HG03025 (cell line): ENCODE results near the gene CSGALNACT2.

Source experiments
- ATAC-seq: cut with Tn5 transposase; IDR thresholded peaks from one replicate; pipeline ENCODE4 v1.9.1; 2021; ENCODE audit warnings: mild to moderate bottlenecking, moderate library complexity; ENCODE audit not compliant: unreplicated experiment, low FRiP score

Gene CSGALNACT2

DNA sequence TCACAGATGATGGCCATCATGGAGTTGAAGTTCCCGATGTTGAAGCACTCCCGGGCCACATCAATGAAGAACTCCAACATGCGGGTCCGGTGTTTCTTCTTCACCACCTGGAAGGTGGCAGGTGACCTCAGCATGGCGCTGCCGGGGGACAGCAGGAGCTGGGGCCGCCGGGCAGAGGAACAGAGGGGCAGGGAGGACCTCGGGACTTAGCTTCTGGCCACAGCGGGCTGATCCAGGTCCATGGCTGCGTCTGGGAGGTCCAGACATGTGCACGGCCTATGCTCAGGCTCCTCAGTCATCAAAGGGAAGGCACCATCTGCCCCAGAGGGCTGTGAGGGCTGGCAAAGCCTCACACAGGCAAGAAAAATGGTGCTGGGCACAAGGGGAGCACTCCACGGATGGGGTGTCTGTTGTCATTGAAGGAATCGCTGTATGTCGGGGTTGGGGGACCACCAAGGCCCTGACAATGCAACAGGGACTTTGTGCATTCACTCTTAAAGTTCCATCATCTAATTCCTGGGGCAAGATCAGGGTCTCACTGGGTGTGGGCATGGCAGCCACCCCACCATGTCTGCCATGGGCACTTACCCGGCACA is 60.9 kb downstream of the CSGALNACT2 start:
- no peak for ATAC-seq

DNA sequence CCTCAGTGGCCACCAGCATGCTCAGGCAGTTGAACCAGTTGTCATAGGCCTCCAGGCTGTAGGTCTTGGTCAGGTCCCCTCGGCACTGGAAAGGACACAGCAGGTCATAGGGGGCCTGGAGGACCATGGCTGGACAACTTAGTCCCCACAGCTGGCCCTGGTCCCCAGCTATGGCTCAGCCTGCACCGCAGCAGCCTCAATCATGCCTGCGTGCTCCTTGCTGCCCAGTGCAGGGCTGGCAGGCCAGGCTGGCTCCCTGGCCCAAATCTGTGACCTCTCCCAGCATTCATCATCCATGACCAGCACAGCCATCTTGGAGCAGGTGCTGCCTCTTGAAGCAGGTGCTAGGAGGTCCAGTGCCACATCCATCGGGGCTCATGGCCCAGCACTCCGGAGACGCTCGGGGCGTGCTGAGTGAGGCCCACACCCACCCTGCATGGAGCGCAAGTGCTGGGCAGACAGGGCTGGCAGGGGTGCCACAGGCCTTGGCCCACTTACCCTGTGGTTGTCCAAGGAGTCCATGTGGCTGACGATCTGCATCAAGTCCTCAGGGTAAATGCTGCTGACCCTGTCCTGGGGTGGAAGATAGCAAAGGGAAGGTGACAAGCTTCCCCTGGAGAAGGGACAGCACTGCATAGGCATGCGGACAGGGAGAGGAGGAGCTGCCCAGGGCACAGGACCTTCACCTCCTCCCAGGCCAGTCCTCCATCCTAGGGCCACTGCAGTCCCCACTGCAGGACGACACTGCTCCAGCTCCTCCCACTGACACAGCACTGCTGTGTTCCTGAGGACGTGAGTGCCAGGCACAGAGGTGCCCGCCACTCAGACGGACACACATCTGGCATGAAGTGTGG is 61.7 kb downstream of the CSGALNACT2 start:
- no peak for ATAC-seq

DNA sequence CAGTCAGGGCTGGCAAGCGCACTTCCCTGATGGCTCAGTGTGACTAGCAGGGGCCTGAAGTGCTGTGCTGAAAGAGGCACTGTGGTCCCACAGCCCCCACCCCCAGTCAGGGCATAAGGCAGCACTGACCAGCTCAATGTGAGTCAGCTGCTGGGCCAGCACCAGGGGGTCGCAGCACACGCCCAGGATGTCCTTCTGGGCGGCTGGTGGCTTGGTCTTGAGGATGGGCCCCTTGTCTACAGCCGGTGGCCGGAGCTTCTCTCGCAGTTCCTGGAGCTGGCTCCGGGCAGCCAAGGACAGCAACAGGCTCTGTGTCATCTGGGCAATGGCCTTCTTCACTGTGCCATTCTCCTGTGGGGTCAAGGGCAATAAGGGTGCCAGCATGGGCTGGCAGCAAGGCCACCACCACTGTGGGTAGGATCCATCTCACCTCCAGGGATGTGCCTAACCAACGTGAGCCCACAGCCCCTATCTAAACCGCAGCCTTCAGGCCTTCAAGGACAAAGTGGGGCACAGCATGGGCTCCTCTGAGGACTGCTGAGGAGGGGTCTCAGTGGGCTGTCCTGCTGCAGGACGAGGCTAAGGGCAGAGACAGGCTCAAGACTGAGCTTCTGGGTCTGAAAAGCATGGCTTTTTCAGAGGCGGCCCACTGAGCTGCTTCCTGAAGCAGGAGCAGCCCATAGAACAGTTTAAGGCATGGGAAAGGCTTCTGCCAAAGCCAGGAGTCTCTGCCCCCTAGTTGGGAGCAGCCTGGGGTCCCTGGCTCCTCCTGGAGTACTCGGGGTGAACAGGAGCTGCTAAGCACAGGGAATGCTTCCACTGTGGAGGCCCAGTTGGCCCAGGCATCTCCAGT is 62.5 kb downstream of the CSGALNACT2 start:
- ATAC-seq: no peak

DNA sequence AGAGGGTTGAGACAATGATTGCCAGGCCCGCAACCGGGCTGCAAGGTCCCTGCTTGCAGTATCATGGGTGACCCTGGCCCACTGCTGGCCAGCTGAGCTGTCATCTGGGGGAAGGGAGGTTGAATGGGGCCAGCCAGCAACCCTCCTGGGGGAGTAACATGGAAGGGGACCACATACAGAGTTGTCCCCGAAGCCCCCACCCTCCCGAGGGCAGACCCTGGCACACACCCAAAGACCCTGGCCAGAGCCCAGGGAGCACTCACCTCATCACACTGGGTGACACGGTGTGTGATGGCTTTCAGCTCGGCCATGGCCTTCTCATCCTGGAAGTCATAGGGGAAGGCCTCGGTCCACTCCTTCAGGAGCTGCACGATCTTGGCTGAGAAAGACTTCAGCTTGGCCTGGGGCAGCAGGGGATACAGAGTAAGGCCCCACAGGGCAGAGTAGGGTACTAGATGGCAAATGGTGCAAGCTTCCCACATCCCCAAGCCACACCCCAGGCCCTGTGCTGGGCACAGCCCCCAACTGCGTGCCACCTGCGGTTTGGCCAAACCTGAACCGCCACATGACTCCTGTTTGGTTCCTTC is 63.4 kb downstream of the CSGALNACT2 start:
- ATAC-seq: no peak

DNA sequence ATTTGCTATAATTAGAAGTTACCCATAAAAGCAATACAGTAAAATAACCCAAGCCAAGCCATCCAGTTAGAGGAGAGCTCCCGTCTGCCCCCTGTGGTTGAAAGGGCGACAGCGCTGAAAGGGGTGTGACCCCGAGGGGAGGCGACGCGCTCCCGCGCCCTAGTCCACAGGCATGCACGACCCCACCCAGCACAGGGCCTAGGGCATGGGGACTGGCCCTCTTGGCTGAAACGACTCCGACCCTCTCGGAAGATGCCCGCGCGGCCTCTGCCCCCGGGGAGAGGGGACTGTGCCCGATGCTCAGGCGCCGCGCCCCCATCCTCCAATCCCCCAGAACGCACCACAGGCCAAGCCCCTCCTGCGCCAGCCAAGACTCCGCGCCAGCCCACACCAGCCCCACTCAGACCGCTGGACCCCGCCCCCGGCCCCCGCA is 64.0 kb downstream of the CSGALNACT2 start:
- ATAC-seq: no peak

DNA sequence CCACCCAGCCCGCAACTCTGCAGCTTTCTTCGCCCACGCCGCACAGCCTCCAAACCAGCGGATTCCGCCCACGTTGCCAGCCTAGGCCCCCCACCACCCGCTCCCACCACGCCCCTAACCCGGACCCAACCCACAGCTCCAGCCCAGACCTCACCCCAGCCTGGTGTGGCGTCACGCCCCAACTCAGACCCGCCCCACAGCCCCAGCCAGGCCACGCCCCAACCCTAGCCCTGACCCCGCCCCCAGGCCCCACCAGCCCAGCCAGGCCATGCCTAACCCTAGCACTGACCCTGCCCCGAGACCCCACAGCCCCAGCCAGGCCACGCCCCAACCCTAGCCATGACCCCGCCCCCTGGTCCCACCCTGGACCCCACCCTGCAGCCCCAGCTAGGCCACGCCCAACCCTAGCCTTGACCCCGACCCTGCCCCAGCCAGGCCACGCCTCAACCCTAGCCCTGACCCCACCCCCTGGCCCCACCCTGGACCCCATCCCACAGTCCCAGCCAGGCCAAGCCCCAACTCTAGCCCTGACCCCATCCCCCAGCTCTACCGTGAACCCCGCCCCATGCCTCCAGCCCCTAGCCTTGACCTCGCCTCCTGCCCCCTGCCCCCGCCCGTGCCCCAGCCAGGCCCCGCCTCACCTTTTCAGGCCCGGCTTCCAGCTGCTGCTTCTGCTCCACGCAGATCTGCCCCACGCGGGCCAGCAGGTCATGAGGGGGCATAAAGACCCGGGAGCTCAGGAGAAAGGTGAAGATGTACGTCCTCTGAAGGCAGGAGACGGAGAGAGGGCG is 64.6 kb downstream of the CSGALNACT2 start:
- ATAC-seq: no peak

DNA sequence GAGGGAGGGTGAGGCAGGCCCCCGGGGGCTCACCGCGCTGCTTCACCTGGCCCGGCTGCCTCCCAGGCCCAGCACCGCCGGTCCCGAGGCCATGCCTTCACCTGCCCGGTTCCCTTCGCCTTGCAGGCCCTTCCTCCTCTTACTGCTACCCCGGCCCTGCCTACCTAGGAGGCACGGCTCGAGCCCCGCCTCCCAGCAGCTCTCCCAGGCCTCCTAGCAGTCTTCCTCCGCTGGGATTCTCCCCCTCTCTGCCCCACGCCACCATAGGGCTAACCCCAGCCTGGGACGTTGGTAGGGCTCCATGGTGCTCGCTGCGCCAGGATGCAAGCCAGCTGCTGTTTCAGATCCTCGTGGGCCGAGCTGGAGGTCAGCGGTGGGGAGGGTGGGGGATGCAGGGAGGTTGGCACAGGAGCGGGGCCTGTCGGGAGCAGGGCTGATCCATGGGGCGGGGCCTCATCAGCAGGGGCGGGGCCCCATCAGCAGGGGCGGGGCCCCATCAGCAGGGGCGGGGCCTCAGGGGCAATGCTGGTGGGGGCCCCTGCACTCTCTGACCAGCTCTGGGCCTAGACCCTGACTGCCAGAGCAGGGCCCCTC is 65.3 kb downstream of the CSGALNACT2 start:
- no peak for ATAC-seq

DNA sequence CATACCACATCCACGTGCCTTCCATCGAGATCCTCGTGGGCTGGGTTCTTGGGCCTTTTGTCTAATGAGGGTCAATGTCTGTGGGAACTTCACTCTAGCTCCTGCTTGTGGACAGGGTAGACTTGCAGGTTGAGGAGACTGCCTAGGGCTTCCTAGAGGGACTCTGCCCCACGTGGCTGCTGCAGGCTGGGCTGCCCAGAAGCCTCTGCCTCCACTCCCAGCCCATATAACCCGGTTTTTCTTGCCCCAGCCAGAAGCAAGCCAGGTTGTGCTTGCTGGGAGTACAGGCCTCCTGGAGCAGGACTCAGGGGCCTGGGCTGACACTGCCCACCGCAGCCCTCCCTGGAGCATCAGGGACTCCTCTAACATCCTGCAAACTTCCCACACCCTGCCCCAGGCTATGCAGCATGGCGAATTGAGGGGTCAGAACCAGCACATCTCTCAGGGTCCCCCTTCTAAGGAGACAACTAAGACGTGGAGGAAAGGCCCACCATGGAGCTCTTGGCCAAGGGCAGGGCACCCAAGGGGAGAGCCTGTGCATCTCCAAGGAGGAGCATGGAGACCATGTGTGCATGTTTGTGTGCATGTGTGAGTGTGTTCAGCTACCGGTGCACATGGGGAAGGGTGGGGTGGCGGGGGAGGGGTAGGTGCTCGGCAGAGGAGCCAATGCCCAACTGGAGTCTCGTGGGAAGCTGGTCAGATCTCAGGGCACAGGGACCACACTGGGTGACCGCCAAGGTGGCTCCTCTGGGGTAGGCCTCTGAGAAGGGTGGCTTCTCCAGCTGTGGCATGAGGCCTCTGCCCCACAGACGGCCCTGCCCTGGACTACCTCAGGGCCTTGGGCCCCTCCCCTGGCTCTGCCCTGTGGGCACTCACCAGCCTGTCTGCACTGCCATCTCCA is 66.0 kb downstream of the CSGALNACT2 start:
- ATAC-seq: no peak

DNA sequence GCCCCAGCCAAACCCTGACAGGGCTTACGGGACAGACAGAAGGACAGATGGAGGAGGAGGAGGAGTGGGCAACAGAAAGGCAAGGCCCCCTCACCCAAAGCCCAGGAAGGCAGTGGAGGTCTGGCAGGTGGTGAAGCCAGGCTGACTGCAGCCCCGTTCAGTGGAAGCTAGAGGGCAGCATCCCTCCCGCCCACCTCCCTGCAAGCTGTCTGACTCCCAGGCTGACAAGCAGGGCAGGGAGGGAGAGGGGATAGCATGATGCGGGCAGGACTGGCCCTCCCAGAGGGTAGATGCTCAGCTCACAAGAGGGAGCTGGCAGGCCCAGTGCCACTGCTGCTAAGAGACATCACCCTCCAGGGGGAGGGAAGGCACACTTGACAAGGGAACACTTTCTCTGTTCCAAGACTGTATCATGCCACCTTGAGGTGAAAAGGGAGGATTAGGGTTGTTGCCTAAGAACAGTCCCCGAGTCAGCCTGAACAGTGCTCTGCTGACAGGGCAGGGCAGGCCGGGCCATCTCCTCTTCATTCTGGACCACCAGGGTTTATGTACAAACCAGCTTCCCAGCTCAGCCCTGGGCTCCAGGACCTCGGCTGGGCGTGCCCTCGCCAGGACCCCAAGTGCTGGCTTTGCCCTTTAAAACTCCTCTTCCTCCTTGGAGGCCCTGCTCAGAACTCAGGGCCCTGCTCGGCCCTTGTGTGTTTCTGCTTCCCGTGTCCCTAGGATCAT is 66.9 kb downstream of the CSGALNACT2 start:
- ATAC-seq: peak; percentile 36

DNA sequence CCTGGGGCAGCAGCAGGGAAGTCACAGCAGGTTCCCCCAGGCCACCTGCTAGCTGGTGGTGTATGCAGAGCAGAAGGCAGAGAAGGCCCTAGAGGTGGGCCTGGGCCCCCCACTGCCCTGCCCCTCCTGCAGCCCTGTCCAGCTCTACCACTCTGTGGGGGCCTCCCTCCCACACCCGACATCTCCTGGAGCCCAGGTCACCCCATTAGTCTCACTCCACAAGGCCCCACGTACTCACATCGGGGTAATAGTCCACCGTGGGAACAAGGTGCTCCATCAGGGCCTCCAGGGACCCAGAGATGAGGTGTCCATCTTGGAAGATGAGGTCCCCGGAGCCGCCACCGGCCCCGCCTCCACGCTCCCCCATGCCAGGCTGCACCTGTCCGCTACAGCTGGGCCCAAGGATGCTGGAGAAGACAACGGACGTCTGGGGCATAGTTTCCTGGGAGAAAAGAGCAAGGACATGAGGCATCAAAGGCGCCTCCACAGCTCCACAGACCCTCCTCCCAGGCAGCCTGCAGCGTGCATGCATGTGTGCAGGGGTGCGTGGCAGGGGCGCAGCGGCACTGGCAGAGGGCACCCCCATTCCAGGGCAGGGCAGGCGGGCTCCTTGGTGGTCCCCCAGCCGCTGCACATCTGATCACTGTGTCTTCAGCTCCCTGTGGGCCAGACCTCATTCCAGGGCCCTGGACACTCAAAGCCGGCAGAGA is 67.6 kb downstream of the CSGALNACT2 start:
- no peak for ATAC-seq

DNA sequence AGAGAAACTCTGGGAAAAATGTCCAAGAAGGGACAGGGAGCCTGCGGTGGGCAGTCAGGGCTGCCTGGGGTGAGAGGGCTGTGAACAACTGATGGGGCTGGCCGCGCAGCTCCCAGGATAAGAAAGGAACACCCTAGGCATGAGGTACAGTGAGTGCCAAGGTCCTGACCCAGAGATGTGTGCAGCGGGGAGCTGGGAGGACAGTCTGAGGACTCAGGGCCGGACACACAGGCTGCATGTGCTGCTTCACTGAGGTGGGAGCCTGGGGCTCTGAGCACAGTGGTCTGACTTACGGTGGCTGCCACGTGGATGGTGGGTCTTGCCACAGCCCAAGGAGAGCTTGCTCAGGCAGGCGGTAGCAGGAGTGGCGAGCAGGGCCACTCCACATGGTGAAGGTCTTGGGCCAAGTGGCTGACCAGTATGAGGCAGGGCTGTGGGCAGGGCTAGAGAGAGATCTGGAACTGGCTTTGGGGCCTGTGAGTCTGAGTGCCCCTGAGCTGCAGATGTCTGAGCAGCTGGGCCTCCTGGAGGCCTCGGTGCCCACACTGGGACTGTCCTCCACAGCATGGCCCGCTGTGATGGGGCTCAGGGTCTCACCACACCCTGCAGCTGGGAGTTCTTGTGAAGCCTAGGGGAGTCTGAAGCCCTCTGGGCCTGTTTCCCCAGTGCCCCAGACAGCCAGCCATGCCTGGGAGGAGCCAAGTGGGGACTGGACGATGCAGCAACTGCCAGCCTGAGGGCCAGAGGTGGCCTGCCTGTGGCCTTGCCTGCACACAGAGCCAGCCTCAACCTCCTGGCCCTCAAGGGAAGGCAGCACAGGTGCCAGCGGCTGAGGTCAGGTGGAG is 68.4 kb downstream of the CSGALNACT2 start:
- no peak for ATAC-seq

DNA sequence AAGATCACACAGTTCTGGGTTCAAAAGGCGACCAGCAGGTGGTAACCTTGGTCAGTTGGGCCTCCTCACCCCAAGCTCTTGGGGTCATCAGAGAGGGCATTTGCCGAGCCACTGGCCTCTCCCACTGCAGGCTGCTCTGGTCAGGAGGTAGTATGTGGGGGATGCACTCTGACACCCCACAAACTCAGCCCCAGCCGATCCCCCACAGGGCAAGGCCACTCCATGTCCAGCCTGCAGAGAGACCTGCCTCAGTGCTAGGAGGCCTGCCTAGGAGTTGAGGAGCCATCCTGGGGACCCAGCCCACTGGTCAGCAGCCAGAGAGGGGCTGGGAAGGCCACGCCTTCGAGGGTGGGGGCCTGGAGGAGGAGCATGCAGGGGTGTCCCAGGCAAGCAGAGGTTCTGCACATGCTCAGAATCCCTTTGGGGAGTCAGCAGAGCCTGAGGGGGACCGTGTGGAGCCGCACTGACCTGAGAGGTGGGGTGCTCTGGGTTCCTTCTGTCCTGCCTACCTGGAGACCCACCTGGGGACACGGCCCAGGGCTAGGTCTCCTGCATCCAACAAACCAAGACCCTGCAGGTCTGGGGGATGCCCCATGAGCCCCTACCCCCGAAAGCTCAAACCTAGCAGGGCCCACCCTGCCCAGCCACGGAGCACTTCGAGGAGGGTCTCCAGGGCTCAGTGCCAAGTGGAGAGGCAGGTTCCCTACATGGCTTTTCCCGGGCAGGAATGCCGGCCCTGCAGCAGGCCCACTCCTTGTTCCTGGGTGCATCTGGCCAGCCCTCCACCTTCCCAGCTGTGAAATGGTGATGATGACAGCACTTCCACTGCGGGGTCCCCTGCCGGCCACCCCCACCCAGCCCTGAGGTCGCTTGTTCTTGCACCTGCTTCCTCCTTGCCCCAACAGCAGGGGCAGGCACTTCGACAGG is 70.2 kb downstream of the CSGALNACT2 start:
- no peak for ATAC-seq

DNA sequence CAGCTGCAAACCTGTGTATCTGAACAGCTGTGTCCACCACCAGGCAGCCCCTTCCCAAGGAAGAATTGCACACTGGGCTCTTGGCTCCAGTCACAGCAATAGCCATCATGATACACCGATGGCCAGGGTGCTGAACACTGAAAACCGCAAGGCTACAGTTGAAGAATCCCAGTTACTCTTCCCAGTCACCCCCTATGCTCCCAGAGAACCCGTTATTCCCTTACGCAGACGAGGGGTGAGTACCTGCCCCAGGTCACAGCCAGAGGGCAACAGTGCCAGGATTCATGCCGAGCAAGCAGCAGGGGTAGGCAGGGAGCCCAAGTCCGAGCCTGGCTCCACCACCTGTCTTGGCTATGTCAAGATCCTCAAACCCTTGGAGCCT is 70.8 kb downstream of the CSGALNACT2 start:
- ATAC-seq: no peak

DNA sequence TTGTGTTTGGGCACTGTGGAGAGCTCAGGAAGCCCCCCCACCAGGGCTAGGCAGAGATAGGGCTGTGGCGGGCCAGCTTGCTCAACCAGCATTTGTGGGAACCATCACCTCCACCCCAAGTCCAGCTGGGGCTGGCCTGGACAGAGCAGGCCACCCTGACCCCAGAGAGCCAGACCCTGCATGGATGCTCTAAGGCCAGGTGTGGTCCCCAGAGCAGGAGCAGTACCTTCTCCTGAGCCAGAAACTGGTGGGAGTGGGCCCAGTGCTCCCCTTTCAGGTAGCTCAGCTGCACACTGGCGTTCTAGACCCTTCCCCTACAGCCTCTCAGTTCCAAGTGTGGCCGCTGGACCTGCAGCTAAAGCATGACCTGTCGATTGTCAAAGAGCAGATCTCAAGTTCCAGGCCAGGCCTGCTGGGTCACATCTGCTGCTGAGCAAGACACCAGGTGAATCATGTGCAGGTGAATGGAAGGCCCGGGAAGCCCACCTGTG is 71.5 kb downstream of the CSGALNACT2 start:
- no peak for ATAC-seq

DNA sequence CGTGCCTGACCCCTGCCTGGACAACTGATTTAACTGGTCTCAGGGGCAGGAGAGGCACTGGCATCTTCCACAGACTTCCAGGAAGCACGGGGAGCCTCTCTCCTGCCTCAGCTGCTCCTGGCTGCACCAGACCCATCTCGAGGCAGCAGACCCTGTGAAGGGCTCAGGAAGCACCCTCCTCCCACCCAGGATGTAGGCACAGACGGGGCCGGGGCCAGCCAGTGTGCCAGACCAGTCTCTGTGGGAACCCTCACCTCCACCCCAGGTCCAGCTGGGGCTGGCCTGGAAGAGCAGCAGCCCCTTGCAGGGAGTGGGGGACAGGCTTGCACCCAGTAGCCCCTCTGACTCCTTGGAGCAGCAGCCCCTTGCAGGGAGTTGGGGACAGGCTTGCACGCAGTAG is 72.3 kb downstream of the CSGALNACT2 start:
- ATAC-seq: no peak
